Peyer's patch (tissue), 4 donors: Measurements from ENCODE around the gene CSTF3.

Experiments
- CTCF ChIP-seq, 6 experiments: fragments of 450-650 bp in 4 of 6; fragments of 200-600 bp in 2 of 6; sonication (generic) in 1 of 6; IDR thresholded peaks; one replicate each; pipeline ENCODE4 v1.5.1; 2017 to 2019; ENCODE audit warnings: antibody characterized with exemption in 6 of 6, mild to moderate bottlenecking in 3 of 6, moderate library complexity in 1 of 6
- POLR2A ChIP-seq, 2 donors: fragments of 450-650 bp; IDR thresholded peaks; one replicate each; pipeline ENCODE4 v1.5.1; 2017; ENCODE audit warnings: antibody characterized with exemption in 2 of 2, mild to moderate bottlenecking in 2 of 2, moderate library complexity in 2 of 2

GRCh38 chr11:33172996-33173395 lies 11.7 kb upstream of the CSTF3 start:
- TF ChIP-seq CTCF (IDR thresholded peaks at IDR 0.05) = no peak
- no peak for TF ChIP-seq POLR2A (IDR thresholded peaks at IDR 0.05)
